Measurements from ENCODE around the gene DVL1. TPM values are rescaled to one million over a fixed set of nuclear protein-coding genes. Genes with fewer than 3 reads are reported as not detected.

Gene DVL1
- total RNA-seq, 1 experiment from 2014 or later = 91.4 TPM

- ChIA-PET CTCF (interaction anchor here (0.6 kb wide), 1 partner anchor 45 kb away, joined by 6 read pairs; no protein-coding TSS in a partner anchor), POLR2A (no interaction called here)
- Mint-ChIP-seq H3K4me3 (peak overlapping the region; percentile 78), H3K4me1 (peaks cover 11% of the 10 kb centered on the region), H3K27ac (no peak overlapping the region), H3K27me3 (ENCODE audit: low read depth) (no peaks in the 10 kb centered on the region), H3K36me3 (peaks cover 6% of the 10 kb centered on the region), H3K9me3 (no peaks in the 10 kb centered on the region)
- ATAC-seq (peak; percentile 3), DNase-seq (ENCODE audit: low spot score) (no peak)
- TF ChIP-seq ZNF317 (CRISPR knock-in tag; IDR thresholded peaks at IDR 0.05; ENCODE audit: borderline replicate concordance, low read depth) (no peak), USF1 (CRISPR knock-in tag; IDR thresholded peaks at IDR 0.05) (peak; percentile 3; the same call in 1 of the 2 replicates), JUN (CRISPR knock-in tag; IDR thresholded peaks at IDR 0.05) (peak; percentile 65; the same call in 1 of the 2 replicates), SMAD3 (CRISPR knock-in tag; IDR thresholded peaks at IDR 0.05; ENCODE audit: borderline replicate concordance) (no peak), ZNF423 (CRISPR knock-in tag; IDR thresholded peaks at IDR 0.05) (no peak), NFYB (CRISPR knock-in tag; conservative IDR thresholded peaks at IDR 0.05; ENCODE audit: low read depth) (no peak)
Measured at GRCh38 chr1:1324084-1324523, 25.1 kb downstream of the DVL1 start.

GRCh38 chr1:1322952-1323351, 26.3 kb downstream of the DVL1 start:
- H3K9me3 Mint-ChIP-seq = no peaks in the 10 kb centered on the region

More at GRCh38 chr1:1322952-1323351, 26.3 kb downstream of the DVL1 start:
- Mint-ChIP-seq H3K27ac (peak overlapping the region; percentile 41; the same call in 1 of the 2 replicates), H3K4me3 (peak overlapping the region; percentile 87), H3K36me3 (peaks cover 8% of the 10 kb centered on the region), H3K27me3 (ENCODE audit: low read depth) (no peaks in the 10 kb centered on the region), H3K4me1 (peaks cover 11% of the 10 kb centered on the region)
- DNase-seq (ENCODE audit: low spot score) (no peak), ATAC-seq (no peak)
- ChIA-PET CTCF (no interaction called here), POLR2A (no interaction called here)
- no peak for TF ChIP-seq TEAD1 (CRISPR knock-in tag; IDR thresholded peaks at IDR 0.05)
- TF ChIP-seq RELA (CRISPR knock-in tag; IDR thresholded peaks at IDR 0.05; ENCODE audit: borderline replicate concordance) = no peak
- no peak for TF ChIP-seq ATF2 (CRISPR knock-in tag; IDR thresholded peaks at IDR 0.05; ENCODE audit: borderline replicate concordance, low read depth)
- no peak for TF ChIP-seq MYBL2 (CRISPR knock-in tag; IDR thresholded peaks at IDR 0.05)
- no peak for TF ChIP-seq SMAD3 (CRISPR knock-in tag; IDR thresholded peaks at IDR 0.05; ENCODE audit: borderline replicate concordance)
- TF ChIP-seq HMGXB4 (CRISPR knock-in tag; IDR thresholded peaks at IDR 0.05) = no peak
- TF ChIP-seq FOXP1 (CRISPR knock-in tag; IDR thresholded peaks at IDR 0.05; ENCODE audit: borderline replicate concordance) = no peak
- TF ChIP-seq CTCF (IDR thresholded peaks at IDR 0.05) = no peak
- no peak for TF ChIP-seq CREB1 (CRISPR knock-in tag; IDR thresholded peaks at IDR 0.05)
- TF ChIP-seq SP1 (CRISPR knock-in tag; conservative IDR thresholded peaks at IDR 0.05) = no peak
- TF ChIP-seq ZNF232 (CRISPR knock-in tag; IDR thresholded peaks at IDR 0.05) = no peak
- TF ChIP-seq NR1H2 (CRISPR knock-in tag; IDR thresholded peaks at IDR 0.05) = no peak
- no peak for TF ChIP-seq CDX4 (CRISPR knock-in tag; IDR thresholded peaks at IDR 0.05; ENCODE audit: borderline replicate concordance)
- TF ChIP-seq TEAD4 (CRISPR knock-in tag; IDR thresholded peaks at IDR 0.05) = no peak
- no peak for TF ChIP-seq MLX (CRISPR knock-in tag; IDR thresholded peaks at IDR 0.05)

All from WTC11 (cell line).